Measurements from ENCODE around the gene WDFY4.

- TF ChIP-seq, protein P1, sequence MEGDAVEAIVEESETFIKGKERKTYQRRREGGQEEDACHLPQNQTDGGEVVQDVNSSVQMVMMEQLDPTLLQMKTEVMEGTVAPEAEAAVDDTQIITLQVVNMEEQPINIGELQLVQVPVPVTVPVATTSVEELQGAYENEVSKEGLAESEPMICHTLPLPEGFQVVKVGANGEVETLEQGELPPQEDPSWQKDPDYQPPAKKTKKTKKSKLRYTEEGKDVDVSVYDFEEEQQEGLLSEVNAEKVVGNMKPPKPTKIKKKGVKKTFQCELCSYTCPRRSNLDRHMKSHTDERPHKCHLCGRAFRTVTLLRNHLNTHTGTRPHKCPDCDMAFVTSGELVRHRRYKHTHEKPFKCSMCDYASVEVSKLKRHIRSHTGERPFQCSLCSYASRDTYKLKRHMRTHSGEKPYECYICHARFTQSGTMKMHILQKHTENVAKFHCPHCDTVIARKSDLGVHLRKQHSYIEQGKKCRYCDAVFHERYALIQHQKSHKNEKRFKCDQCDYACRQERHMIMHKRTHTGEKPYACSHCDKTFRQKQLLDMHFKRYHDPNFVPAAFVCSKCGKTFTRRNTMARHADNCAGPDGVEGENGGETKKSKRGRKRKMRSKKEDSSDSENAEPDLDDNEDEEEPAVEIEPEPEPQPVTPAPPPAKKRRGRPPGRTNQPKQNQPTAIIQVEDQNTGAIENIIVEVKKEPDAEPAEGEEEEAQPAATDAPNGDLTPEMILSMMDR (conservative IDR thresholded peaks at IDR 0.05 in 1 of 2, IDR thresholded peaks at IDR 0.05 in 1 of 2; ENCODE audit: extremely low read depth in 1 of 2, insufficient read depth in 1 of 2, low read depth in 1 of 2, low read length in 2 of 2): no peak
- TF ChIP-seq EZH2 (IDR thresholded peaks at IDR 0.05; ENCODE audit: borderline replicate concordance, low read length): no peak
These were observed 218.5 kb downstream of the WDFY4 start for GRCh38 chr10:48903151-48903550.

Data from mammary epithelial cell (primary cell).